ENCODE results near the gene SEPTIN3.

SEPTIN3 gene

GRCh38 chr22:41969110-41969646 lies at the start of gene SEPTIN3:
TSS of gene SEPTIN3 (plus strand) at chr22:41969443. CDS start at chr22:41971493, 2,050 bp downstream.
- DNase-seq (ENCODE audit: low read depth, low spot score): no peak

DNA sequence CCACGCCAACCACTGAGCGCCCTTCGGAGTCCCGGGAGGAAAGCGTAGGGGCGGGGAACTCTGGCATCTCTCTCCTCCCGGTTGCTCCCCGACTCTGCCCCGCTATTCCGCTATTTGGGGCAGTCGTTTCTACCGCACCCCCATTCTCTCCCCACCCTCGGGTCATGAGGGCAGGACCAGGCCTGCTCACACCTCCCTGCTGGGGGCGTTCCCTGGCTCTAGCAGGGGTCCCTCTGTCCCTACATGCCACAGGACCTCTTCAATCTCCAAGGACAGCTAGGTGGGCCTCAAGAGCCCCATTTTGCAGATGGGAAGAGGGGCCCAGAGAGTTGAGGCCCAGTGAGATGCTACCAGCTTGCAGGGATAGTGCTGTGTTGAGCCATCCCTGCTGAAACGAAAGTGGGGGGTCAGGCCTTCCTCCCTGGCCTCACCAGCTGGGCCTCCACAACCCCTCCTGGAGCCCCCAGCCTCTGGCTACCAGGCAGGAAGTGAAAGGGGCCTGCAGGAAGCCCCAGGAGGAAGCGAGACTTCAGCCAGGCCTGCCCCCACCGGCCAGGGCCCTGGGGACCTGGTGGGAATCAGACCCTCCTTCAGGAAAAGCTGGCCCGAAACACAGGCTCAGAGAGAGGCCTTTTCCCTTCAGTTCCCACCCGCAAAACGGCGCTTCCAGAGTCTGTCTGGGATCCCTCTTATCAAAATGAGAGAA lies 48.8 kb upstream of the SEPTIN3 start:
- TF ChIP-seq, protein P1, sequence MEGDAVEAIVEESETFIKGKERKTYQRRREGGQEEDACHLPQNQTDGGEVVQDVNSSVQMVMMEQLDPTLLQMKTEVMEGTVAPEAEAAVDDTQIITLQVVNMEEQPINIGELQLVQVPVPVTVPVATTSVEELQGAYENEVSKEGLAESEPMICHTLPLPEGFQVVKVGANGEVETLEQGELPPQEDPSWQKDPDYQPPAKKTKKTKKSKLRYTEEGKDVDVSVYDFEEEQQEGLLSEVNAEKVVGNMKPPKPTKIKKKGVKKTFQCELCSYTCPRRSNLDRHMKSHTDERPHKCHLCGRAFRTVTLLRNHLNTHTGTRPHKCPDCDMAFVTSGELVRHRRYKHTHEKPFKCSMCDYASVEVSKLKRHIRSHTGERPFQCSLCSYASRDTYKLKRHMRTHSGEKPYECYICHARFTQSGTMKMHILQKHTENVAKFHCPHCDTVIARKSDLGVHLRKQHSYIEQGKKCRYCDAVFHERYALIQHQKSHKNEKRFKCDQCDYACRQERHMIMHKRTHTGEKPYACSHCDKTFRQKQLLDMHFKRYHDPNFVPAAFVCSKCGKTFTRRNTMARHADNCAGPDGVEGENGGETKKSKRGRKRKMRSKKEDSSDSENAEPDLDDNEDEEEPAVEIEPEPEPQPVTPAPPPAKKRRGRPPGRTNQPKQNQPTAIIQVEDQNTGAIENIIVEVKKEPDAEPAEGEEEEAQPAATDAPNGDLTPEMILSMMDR (IDR thresholded peaks at IDR 0.05; ENCODE audit: insufficient read depth, low read length, missing control alignments): no peak
- CTCF ChIA-PET: interaction anchor here (0.9 kb wide), 1 partner anchor 223 kb away, joined by 3 read pairs; no protein-coding TSS in a partner anchor
- DNase-seq (ENCODE audit: low read depth, low spot score): no peak
- POLR2A ChIA-PET: no interaction called here
- no peak overlapping the region for H3K4me3 ChIP-seq (ENCODE audit: low read depth, low read length)

More at GRCh38 chr22:41969110-41969646, at the start of gene SEPTIN3:
- TF ChIP-seq, protein P1 (IDR thresholded peaks at IDR 0.05; ENCODE audit: insufficient read depth, low read length, missing control alignments): no peak
- POLR2A ChIA-PET: no interaction called here
- CTCF ChIA-PET: interaction anchor here (1.3 to 7.4 kb wide), 6 partner anchors 22 to 505 kb away, joined by 3 to 52 read pairs (median 24); partner anchors contain the start of genes CENPM and NDUFA6
- H3K4me3 ChIP-seq (ENCODE audit: low read depth, low read length): no peak within 1 kb of the TSS

GRCh38 chr22:41922328-41922727 lies 46.9 kb upstream of the SEPTIN3 start:
- DNase-seq (ENCODE audit: low read depth, low spot score): no peak
- H3K4me3 ChIP-seq (ENCODE audit: low read depth, low read length): no peak overlapping the region
- TF ChIP-seq, protein P1 (IDR thresholded peaks at IDR 0.05; ENCODE audit: insufficient read depth, low read length, missing control alignments): no peak
- ChIA-PET POLR2A (no interaction called here), CTCF (interaction anchor here (0.9 to 1.8 kb wide), 3 partner anchors 19 to 225 kb away, joined by 3 to 7 read pairs (median 6); no protein-coding TSS in a partner anchor)

GRCh38 chr22:41922940-41923594 lies 46.2 kb upstream of the SEPTIN3 start:
- ChIA-PET CTCF (interaction anchor here (0.9 to 1.9 kb wide), 5 partner anchors 17 to 226 kb away, joined by 3 to 7 read pairs (median 4); no protein-coding TSS in a partner anchor), POLR2A (no interaction called here)
- no peak overlapping the region for H3K4me3 ChIP-seq (ENCODE audit: low read depth, low read length)
- TF ChIP-seq, protein P1 (IDR thresholded peaks at IDR 0.05; ENCODE audit: insufficient read depth, low read length, missing control alignments): no peak
- DNase-seq (ENCODE audit: low read depth, low spot score): no peak

- POLR2A ChIA-PET: no interaction called here
- CTCF ChIA-PET: interaction anchor here (1.0 to 1.9 kb wide), 3 partner anchors 17 to 124 kb away, joined by 3 to 7 read pairs (median 4); no protein-coding TSS in a partner anchor
- TF ChIP-seq, protein P1 (IDR thresholded peaks at IDR 0.05; ENCODE audit: insufficient read depth, low read length, missing control alignments): no peak
- no peak for DNase-seq (ENCODE audit: low read depth, low spot score)
- no peak overlapping the region for H3K4me3 ChIP-seq (ENCODE audit: low read depth, low read length)
Measured at GRCh38 chr22:41923595-41924276, 45.5 kb upstream of the SEPTIN3 start.
